ENCODE data around the gene REPS1.

- TF ChIP-seq CTCF (IDR thresholded peaks at IDR 0.05 in 4 of 5, conservative IDR thresholded peaks at IDR 0.05 in 1 of 5) = no peak
- TF ChIP-seq POLR2A (IDR thresholded peaks at IDR 0.05) = no peak
These were observed 31.7 kb upstream of the REPS1 start for GRCh38 chr6:139019722-139020121.

All from gastrocnemius medialis (tissue), 4 donors.